GM21825 (cell line): ENCODE measurements around the gene GPRASP3.
"Not testable (repeated sequence)": the region's sequence is repeated elsewhere in the genome, so short reads cannot be mapped to it uniquely, and the experiment has no call there.

Experiments
- ATAC-seq: cut with Tn5 transposase; IDR thresholded peaks from one replicate; pipeline ENCODE4 v1.9.1; 2021; ENCODE audit warnings: mild to moderate bottlenecking, moderate library complexity; ENCODE audit not compliant: unreplicated experiment

Gene GPRASP3, protein sequence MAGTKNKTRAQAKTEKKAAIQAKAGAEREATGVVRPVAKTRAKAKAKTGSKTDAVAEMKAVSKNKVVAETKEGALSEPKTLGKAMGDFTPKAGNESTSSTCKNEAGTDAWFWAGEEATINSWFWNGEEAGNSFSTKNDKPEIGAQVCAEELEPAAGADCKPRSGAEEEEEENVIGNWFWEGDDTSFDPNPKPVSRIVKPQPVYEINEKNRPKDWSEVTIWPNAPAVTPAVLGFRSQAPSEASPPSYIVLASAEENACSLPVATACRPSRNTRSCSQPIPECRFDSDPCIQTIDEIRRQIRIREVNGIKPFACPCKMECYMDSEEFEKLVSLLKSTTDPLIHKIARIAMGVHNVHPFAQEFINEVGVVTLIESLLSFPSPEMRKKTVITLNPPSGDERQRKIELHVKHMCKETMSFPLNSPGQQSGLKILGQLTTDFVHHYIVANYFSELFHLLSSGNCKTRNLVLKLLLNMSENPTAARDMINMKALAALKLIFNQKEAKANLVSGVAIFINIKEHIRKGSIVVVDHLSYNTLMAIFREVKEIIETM

GRCh38 chrX:102720237-102721168, at the start of gene GPRASP3:
Gene GPRASP3, plus strand, starts transcription at chrX:102720743. Its CDS starts 28,253 bp downstream, at chrX:102748996.
- ATAC-seq, result peak; percentile 97

GRCh38 chrX:102672856-102673255, 47.7 kb upstream of the GPRASP3 start:
- no peak for ATAC-seq

DNA sequence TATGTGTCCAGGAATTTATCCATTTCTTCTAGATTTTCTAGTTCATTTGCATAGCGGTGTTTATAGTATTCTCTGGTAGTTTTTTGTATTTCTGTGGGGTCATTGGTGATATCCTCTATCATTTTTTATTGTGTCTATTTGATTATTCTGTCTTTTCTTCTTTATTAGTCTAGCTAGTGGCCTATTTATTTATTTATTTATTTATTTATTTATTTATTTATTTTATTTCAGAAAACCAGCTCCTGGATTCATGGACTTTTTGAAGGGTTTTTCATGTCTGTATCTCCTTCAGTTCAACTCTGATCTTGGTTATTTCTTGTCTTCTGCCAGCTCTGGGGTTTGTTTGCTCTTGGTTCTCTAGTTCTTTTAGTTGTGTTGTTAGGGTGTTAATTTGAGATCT, 43.1 kb upstream of the GPRASP3 start:
- ATAC-seq, result not testable (repeated sequence)

DNA sequence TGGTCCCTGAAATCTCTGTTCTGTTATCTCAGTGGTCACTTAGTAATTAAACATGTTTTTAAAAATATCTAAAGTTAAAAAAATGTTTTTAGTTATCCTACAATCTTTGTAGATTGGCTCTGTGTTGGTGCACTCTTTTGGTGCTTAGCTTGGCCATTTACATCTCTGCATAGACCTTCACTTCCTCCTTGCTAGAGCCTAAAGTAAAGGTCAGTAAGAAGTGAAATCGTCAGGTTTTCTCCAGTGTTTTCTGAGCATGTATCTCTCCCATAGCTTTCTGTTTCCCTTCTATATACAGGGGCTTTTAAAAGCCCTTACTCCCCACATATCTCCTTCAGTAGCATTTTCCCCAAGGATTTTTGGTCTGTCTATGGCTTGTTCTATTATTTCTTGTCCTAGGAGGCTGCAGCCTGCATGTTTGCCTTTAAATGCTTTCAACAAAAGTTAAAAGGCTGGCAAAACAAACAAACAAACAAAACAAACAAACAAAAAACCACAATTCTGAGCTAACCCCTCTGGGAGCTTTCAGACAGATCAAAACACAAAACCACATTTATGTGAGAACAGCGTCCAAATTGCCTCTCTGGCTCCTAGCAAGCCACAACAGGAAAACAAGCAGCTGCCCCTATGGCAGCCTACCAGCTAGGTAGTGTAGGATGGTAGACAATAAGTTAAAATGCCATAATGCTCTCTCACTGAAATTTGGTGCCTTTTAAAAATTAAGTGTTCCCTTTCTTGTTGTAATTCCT, 35.6 kb upstream of the GPRASP3 start:
- no peak for ATAC-seq

DNA sequence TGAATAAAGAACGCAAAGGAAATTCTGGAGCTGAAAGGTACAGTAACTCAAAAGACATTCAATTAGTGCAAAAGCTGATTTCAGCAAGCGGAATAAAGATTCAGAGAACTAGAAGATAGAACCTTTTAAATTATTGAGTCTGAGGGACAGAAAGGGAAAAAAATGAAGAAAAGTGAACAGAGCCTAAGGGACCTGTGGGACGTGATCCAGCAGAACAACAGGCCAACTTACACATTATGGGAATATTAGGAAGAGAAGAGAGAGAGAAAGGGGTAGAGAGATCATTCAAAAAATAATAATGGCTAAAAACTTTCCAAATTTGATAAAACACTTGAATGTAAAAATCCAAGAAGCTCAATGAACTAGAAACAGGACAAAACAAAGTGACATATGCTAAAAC, 25.8 kb upstream of the GPRASP3 start:
- no peak for ATAC-seq

- ATAC-seq, result no peak
Measured at GRCh38 chrX:102696306-102696705, 24.2 kb upstream of the GPRASP3 start.

GRCh38 chrX:102697494-102697893, 23.0 kb upstream of the GPRASP3 start:
- ATAC-seq, result no peak

- ATAC-seq, result no peak
Measured at GRCh38 chrX:102708900-102709299, 11.6 kb upstream of the GPRASP3 start.

GRCh38 chrX:102711872-102712215, 8.7 kb upstream of the GPRASP3 start:
- no peak for ATAC-seq

GRCh38 chrX:102712216-102712966, 8.2 kb upstream of the GPRASP3 start, which contains the start of gene GPRASP2:
Gene GPRASP2, plus strand, starts transcription at chrX:102712448. Its CDS starts 2,422 bp downstream, at chrX:102714870.
- ATAC-seq, result no peak

GRCh38 chrX:102712981-102713625, 7.4 kb upstream of the GPRASP3 start:
- no peak for ATAC-seq

GRCh38 chrX:102714994-102715393, 5.5 kb upstream of the GPRASP3 start:
- ATAC-seq, result no peak

- ATAC-seq, result no peak
Measured at GRCh38 chrX:102715967-102716366, 4.6 kb upstream of the GPRASP3 start.

DNA sequence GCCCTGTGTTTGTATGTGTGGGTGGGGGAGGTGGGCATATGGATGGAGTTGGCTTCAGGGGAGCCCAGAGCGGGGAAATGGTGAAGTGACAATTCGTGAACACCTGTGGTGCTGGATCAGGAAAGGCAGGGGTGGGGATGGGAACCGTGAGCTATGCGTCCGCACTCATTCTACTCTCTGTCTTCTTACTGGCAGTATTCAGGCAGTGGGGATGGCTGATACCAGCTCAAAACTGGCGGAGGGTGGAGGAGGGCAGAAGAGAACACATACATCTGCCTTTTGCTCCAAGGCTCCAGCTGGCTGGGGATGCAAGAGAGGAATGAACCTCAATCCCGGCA, 595 bp downstream of the GPRASP3 start:
- ATAC-seq, result not testable (repeated sequence)

DNA sequence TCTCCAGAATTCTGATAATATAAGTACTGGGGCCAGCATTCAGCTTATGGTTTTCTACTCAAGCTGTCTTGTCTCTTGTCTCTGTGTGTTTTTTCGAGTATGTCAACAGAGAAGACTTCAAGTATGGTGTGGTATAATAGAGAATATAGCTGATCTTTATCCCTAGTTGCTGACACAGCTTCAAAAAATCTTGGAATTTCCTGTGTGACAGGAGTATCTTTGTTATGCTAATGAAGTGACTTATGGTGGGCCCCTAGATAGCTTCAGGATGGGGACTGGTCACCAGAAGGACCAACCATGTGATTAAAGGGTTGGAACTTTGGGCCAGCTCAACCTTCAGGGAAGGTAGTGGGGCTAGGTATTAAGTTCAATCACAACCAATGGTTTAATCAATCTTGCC, 2.9 kb downstream of the GPRASP3 start:
- ATAC-seq, result no peak

DNA sequence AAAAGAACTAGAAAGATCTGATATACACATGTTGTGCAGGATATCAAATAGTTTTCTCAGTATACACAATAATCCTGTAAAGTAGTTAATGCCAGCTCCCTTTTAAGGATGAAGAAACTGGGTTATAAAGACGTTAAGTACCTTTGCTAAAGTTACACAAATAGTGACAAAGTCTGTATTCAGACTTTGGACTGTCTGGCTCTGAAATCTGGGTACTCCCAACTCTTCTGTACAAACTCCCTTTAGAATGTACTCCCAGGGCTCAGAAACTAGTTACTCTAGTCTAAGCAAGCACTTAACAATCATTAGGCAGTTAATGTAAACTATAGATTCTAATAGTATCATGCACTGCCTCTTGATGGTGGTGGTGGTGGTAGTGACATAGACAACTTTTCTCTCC, 7.2 kb downstream of the GPRASP3 start:
- no peak for ATAC-seq

DNA sequence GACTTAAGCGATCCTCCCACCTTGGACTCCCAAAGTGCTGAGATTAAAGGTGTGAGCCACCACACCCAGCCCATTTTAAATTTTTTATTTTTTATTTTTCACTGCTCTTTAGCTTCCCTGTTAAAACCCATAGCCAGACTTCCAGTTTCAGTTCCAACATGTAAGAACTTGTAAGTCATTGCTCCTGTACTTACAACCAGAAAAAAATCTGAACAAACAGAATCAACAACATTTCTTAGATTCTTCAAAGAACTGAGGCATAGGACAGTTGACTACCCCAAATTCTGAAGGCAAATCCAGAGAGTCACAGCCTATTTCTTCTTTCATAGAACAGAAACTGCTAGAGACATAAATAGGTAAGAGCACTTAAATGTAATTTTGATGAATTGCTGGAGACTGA, 8.1 kb downstream of the GPRASP3 start:
- no peak for ATAC-seq

DNA sequence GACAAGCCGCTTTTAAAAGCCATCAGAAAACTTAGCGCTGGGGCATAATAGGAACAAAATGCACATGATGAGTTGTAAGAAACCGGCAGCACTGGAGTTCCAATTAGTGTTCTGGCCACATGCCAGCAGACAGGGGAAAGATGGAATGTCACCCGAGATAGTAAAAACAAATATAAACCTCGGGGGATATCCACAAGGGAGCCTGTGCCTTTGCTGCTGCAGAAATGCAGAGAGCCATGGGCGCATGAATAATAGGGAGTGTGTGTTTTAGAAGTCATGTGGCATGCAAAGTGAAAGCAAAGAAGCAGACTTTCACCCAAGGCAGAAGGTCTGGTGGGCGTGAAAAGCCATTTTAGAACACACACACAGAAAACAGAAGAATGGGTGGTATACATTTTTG, 19.1 kb downstream of the GPRASP3 start:
- ATAC-seq, result no peak

DNA sequence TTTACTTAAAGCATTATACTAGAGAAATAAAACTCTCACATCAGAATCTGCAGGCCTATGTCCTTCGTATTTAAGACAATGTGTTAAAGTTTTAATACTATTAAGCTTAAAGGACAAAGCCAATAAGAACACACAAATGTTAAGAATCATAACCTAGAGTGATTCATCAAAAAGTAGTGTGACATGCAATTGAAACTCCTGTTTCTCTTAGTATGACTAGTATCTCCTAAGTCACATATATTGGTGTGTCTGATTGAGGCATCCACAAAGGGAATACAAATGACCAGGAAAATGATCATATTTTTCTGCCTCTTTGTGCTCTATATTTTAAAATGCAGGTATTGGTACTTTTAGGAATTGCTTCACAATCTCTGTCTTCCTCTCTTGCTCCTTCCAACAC, 23.8 kb downstream of the GPRASP3 start:
- no peak for ATAC-seq

DNA sequence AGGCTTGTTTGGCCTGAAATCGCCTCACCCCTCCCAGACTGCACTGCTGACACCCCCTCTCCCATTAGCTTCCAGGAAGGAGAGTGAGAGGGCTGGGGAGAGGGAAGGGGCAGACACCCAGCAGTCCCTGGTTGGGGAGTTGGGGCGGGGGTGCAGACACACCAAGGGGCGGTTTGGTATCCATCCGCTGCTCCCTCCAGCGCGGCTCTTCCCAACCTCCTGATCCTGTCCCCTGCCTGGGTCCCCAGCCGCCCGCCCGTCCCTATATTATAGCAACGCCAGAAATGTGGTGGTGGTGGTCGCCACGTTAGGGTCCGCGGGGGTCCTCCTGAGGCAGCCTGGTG, 24.9 kb downstream of the GPRASP3 start:
- ATAC-seq, result no peak
